Parathyroid adenoma (tissue), 2 donors: ENCODE data around the gene GGPS1.

Experiments used
- H2AFZ ChIP-seq: fragments of 300-600 bp; sonication (generic); one replicate; pipeline ENCODE4 v1.7.0; 2017; ENCODE audit warnings: antibody characterized with exemption, mild to moderate bottlenecking
- H3K27ac ChIP-seq: fragments of 300-600 bp; sonication (generic); one replicate; pipeline ENCODE4 v1.7.0; 2017
- H3K27me3 ChIP-seq: fragments of 300-600 bp; sonication (generic); one replicate; pipeline ENCODE4 v1.7.0; 2017; ENCODE audit warnings: low read length; ENCODE audit not compliant: control insufficient read depth, insufficient read depth
- H3K36me3 ChIP-seq: fragments of 300-600 bp; sonication (generic); one replicate; pipeline ENCODE4 v1.7.0; 2017; ENCODE audit warnings: low read length; ENCODE audit not compliant: control insufficient read depth, insufficient read depth
- H3K4me1 ChIP-seq: fragments of 300-600 bp; sonication (generic); one replicate; pipeline ENCODE4 v1.7.0; 2017; ENCODE audit warnings: control low read depth
- H3K4me2 ChIP-seq: fragments of 300-600 bp; sonication (generic); one replicate; pipeline ENCODE4 v1.7.0; 2017; ENCODE audit warnings: low read length
- H3K4me3 ChIP-seq: fragments of 300-600 bp; sonication (generic); one replicate; pipeline ENCODE4 v1.7.0; 2017; ENCODE audit warnings: low read depth, low read length
- H3K79me2 ChIP-seq: fragments of 300-600 bp; sonication (generic); one replicate; pipeline ENCODE4 v1.7.0; 2017; ENCODE audit warnings: control low read depth
- H3K9ac ChIP-seq: fragments of 300-600 bp; sonication (generic); one replicate; pipeline ENCODE4 v1.7.0; 2017; ENCODE audit warnings: mild to moderate bottlenecking
- H3K9me3 ChIP-seq: fragments of 300-600 bp; sonication (generic); one replicate; pipeline ENCODE4 v1.7.0; 2017; ENCODE audit warnings: low read length; ENCODE audit not compliant: control insufficient read depth
- TF ChIP-seq, protein P1 (sequence below): fragments of 300-600 bp; sonication (generic); IDR thresholded peaks from one replicate; pipeline ENCODE4 v1.7.0; 2017; ENCODE audit warnings: antibody characterized with exemption, mild to moderate bottlenecking
- donor health status: primary hyperparathyroidism.

The GGPS1 gene

DNA sequence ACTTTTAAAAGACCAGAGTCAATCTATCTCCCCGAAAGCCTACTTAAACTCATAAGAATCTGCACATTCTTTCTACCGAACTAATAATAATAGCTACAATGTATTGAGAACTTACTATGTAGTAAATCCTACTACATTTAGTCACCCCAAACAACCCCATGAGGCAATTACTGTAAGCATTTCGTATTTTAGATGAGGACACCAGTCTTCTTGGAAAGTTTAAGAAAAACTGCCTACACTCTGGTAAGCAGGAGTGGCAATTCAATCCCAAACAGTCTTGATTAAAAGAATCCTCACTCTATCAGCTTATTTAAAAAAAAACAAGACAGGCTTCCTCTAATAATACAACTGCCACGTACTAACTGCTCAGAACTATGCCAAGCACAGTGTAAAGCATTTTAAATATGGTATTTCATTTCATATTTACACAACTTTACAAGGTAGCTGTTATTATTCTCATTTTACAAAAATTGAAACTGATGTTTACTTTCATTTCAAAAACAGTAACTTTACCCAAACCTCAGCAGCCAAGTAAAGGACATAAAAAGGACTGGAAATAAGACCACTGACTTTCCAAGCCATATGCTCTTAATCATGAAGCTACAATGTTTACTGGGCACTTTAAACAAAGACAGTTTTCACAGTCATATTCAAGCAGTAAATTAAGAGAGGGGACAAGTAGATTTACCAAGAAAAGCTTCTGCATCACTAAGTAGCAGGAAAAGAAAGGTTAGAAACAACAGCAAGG is 14.3 kb upstream of the GGPS1 start:
- H3K79me2 ChIP-seq = peaks cover 28% of the 10 kb centered on the region
- H3K27me3 ChIP-seq = no peaks in the 10 kb centered on the region
- H3K4me1 ChIP-seq = no peaks in the 10 kb centered on the region
- H2AFZ ChIP-seq = no peak overlapping the region
- no peak overlapping the region for H3K4me2 ChIP-seq
- H3K9ac ChIP-seq = no peak overlapping the region
- no peaks in the 10 kb centered on the region for H3K9me3 ChIP-seq
- TF ChIP-seq, protein P1, sequence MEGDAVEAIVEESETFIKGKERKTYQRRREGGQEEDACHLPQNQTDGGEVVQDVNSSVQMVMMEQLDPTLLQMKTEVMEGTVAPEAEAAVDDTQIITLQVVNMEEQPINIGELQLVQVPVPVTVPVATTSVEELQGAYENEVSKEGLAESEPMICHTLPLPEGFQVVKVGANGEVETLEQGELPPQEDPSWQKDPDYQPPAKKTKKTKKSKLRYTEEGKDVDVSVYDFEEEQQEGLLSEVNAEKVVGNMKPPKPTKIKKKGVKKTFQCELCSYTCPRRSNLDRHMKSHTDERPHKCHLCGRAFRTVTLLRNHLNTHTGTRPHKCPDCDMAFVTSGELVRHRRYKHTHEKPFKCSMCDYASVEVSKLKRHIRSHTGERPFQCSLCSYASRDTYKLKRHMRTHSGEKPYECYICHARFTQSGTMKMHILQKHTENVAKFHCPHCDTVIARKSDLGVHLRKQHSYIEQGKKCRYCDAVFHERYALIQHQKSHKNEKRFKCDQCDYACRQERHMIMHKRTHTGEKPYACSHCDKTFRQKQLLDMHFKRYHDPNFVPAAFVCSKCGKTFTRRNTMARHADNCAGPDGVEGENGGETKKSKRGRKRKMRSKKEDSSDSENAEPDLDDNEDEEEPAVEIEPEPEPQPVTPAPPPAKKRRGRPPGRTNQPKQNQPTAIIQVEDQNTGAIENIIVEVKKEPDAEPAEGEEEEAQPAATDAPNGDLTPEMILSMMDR = no peak
- no peaks in the 10 kb centered on the region for H3K36me3 ChIP-seq
- H3K4me3 ChIP-seq = no peak overlapping the region
- no peak overlapping the region for H3K27ac ChIP-seq

DNA sequence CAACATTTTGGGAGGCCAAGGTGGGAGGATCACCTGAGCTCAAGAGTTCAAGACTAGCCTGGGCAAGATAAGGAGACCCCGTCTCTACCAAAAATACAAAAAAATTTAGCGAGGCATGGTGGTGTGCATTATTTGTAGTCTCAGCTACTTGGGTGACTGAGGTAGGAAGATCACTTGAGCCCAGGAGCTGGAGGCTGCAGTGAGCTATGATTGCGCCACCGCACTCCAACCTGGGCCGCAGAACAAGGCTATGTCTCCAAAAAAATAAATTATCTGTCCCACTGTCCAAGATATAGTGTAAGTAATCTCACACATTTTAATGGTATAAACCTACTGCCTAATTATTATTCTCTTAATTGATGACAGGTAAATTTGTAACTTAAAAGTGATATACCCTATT is 13.2 kb upstream of the GGPS1 start:
- H2AFZ ChIP-seq = no peak overlapping the region
- no peaks in the 10 kb centered on the region for H3K4me1 ChIP-seq
- H3K9me3 ChIP-seq = no peaks in the 10 kb centered on the region
- H3K4me2 ChIP-seq = no peak overlapping the region
- H3K9ac ChIP-seq = no peak overlapping the region
- TF ChIP-seq, protein P1 = no peak
- no peaks in the 10 kb centered on the region for H3K27me3 ChIP-seq
- H3K4me3 ChIP-seq = no peak overlapping the region
- peaks cover 32% of the 10 kb centered on the region for H3K79me2 ChIP-seq
- no peak overlapping the region for H3K27ac ChIP-seq
- no peaks in the 10 kb centered on the region for H3K36me3 ChIP-seq

DNA sequence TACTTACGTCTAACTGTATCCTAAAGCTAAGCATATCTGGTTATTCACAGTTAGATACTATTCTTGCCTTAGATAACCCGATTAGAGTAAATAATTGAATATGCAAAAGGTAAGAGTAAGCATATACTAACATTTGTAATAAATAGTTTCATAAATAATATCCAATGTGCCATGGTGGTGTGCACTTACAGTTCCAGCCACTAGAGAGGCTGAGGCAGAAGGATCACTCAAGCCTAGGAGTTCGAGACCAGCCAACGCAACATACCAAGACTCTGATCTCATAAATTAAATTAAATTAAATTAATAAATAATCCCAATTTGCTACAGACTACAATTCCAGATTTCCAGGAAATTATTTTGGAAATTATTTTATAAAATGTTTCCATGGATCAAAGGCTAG is 12.6 kb upstream of the GGPS1 start:
- TF ChIP-seq, protein P1 = no peak
- no peak overlapping the region for H3K4me3 ChIP-seq

DNA sequence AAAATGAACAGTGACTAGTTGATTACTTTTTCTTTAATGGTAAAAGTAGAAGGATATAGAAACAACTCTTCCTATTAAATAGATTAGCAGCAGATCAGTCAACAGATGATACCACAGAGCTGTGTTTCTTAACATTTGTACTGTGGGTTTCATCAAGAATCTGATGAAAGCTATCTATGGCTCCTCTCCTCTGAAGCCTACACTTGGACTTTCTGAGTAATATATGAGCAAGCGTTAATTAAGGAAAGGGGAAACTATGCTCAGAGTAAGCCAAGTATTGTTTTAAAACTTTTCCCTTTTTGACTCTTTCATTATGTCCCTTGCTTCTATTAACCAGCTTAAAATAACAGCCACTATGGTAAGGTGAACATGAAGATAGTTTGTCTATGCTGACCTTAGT is 11.2 kb upstream of the GGPS1 start:
- H3K79me2 ChIP-seq = peaks cover 39% of the 10 kb centered on the region
- no peaks in the 10 kb centered on the region for H3K4me1 ChIP-seq
- no peak overlapping the region for H2AFZ ChIP-seq
- H3K27ac ChIP-seq = no peak overlapping the region
- H3K27me3 ChIP-seq = no peaks in the 10 kb centered on the region
- TF ChIP-seq, protein P1 = no peak
- no peaks in the 10 kb centered on the region for H3K36me3 ChIP-seq
- H3K4me2 ChIP-seq = no peak overlapping the region
- H3K4me3 ChIP-seq = no peak overlapping the region
- H3K9me3 ChIP-seq = no peaks in the 10 kb centered on the region
- no peak overlapping the region for H3K9ac ChIP-seq

More for the DNA sequence above, 12.6 kb upstream of the GGPS1 start:
- Histone ChIP-seq H3K27ac (no peak overlapping the region), H3K27me3 (no peaks in the 10 kb centered on the region), H3K9me3 (no peaks in the 10 kb centered on the region), H2AFZ (no peak overlapping the region), H3K4me1 (no peaks in the 10 kb centered on the region), H3K36me3 (no peaks in the 10 kb centered on the region), H3K4me2 (no peak overlapping the region), H3K79me2 (peaks cover 37% of the 10 kb centered on the region), H3K9ac (no peak overlapping the region)

DNA sequence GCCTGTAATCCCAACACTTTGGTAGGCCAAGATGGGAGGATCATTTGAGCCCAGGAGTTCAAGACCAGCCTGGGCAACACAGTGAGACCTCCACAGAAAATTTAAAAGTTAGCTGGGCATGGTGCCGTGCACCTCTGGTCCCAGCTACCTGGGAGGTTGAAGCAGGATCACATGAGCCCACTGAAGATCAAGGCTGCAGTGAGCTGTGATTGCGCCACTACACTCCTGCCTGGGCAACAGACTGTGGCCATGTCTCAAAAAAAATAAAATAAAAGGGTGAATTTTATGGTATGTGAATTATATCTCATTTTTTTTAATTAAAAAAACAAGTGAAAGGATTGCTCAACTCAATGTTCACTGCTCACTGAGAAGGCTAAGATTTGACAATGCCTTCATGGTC is 9.1 kb upstream of the GGPS1 start:
- TF ChIP-seq, protein P1 = no peak
- Histone ChIP-seq H3K4me3 (no peak overlapping the region), H3K27ac (no peak overlapping the region), H2AFZ (no peak overlapping the region), H3K9me3 (no peaks in the 10 kb centered on the region), H3K27me3 (no peaks in the 10 kb centered on the region), H3K4me2 (no peak overlapping the region), H3K79me2 (peaks cover 48% of the 10 kb centered on the region), H3K4me1 (no peaks in the 10 kb centered on the region), H3K9ac (no peak overlapping the region), H3K36me3 (no peaks in the 10 kb centered on the region)
